BLaER1 treated with 17β-estradiol and CSF1 and Interleukin-3, amounts not matched to agents 10 nM and 100 nM (cell line): ENCODE results near the gene TPPP3.

Experiments used
- H3K27ac ChIP-seq, 11 experiments: shearing (Covaris generic); formaldehyde crosslinking; 2 replicates each; pipeline ENCODE4 v1.8.1; 2022
- H3K27me3 ChIP-seq, 11 experiments: shearing (Covaris generic); formaldehyde crosslinking; 2 replicates each; pipeline ENCODE4 v1.8.1; 2022
- H3K36me3 ChIP-seq, 11 experiments: shearing (Covaris generic); formaldehyde crosslinking; 2 replicates each; pipeline ENCODE4 v1.8.1; 2022
- H3K4me1 ChIP-seq, 10 experiments: shearing (Covaris generic); formaldehyde crosslinking; 2 replicates each; pipeline ENCODE4 v1.8.1; 2022
- H3K4me2 ChIP-seq, 11 experiments: shearing (Covaris generic); formaldehyde crosslinking; 2 replicates each; pipeline ENCODE4 v1.8.1; 2022
- H3K4me3 ChIP-seq, 10 experiments: shearing (Covaris generic); formaldehyde crosslinking; 2 replicates each; pipeline ENCODE4 v1.8.1; 2022
- H3K9ac ChIP-seq, 11 experiments: shearing (Covaris generic); formaldehyde crosslinking; 2 replicates each; pipeline ENCODE4 v1.8.1; 2022
- H3K9me3 ChIP-seq, 11 experiments: shearing (Covaris generic); formaldehyde crosslinking; replicated peaks in 1 of 11; 2 replicates each; pipeline ENCODE4 v1.8.1; 2022
- H4K20me1 ChIP-seq, 11 experiments: shearing (Covaris generic); formaldehyde crosslinking; 2 replicates each; pipeline ENCODE4 v1.8.1; 2022
- Cebpa-rat ChIP-seq, 11 experiments: shearing (Covaris generic); IDR thresholded peaks; 2 replicates each; pipeline ENCODE4 v1.8.1; 2022

TPPP3 gene

GRCh38 chr16:67393111-67393787, at the start of gene TPPP3:
Gene TPPP3 (minus strand): TSS chr16:67393498. CDS start chr16:67391111, 2,387 bp downstream.
- Histone ChIP-seq H3K27me3 (peaks cover 57 to 77% (median 65%) of the 10 kb centered on the region in 11 experiments), H3K9ac (peak within 1 kb of the TSS in 1 of 11 experiments; percentile 21; a peak in 1 of 22 replicates), H3K36me3 (no peaks in the 10 kb centered on the region), H3K9me3 (no peaks in the 10 kb centered on the region), H4K20me1 (peaks cover 11 to 69% (median 24%) of the 10 kb centered on the region in 11 experiments; a peak in 18 of 22 replicates), H3K4me3 (peak within 1 kb of the TSS in 4 of 10 experiments; percentile 19 to 35 (median 28); a peak in 6 of 20 replicates), H3K27ac (no peak within 1 kb of the TSS), H3K4me1 (peaks cover 21 to 89% (median 70%) of the 10 kb centered on the region in 10 experiments), H3K4me2 (peak within 1 kb of the TSS; percentile 26 to 94 (median 70); a peak in 19 of 22 replicates)
- no peak for TF ChIP-seq Cebpa-rat (IDR thresholded peaks at IDR 0.05)

GRCh38 chr16:67442581-67443255, 49.4 kb upstream of the TPPP3 start:
- Histone ChIP-seq H3K9ac (peak overlapping the region in 2 of 11 experiments; percentile 1 to 51; a peak in 3 of 22 replicates), H3K4me3 (no peak overlapping the region), H4K20me1 (peaks cover 75 to 100% (median 100%) of the 10 kb centered on the region in 11 experiments), H3K9me3 (no peaks in the 10 kb centered on the region), H3K4me2 (no peak overlapping the region), H3K4me1 (peaks cover 12 to 48% (median 15%) of the 10 kb centered on the region in 10 experiments; a peak in 18 of 20 replicates), H3K27me3 (no peaks in the 10 kb centered on the region), H3K36me3 (peaks cover 63 to 100% (median 100%) of the 10 kb centered on the region in 11 experiments), H3K27ac (no peak overlapping the region)
- TF ChIP-seq Cebpa-rat (IDR thresholded peaks at IDR 0.05) = no peak

- Histone ChIP-seq H3K27me3 (no peaks in the 10 kb centered on the region), H3K9me3 (no peaks in the 10 kb centered on the region), H3K36me3 (peaks cover 63 to 100% (median 100%) of the 10 kb centered on the region in 11 experiments), H3K4me2 (peak overlapping the region in 3 of 11 experiments; percentile 15 to 46 (median 26); a peak in 2 of 22 replicates), H3K27ac (no peak overlapping the region), H4K20me1 (peaks cover 68 to 100% (median 100%) of the 10 kb centered on the region in 11 experiments), H3K9ac (peak overlapping the region in 3 of 11 experiments; percentile 8 to 34 (median 27); a peak in 3 of 22 replicates), H3K4me1 (peaks cover 12 to 48% (median 19%) of the 10 kb centered on the region in 10 experiments; a peak in 19 of 20 replicates), H3K4me3 (no peak overlapping the region)
- no peak for TF ChIP-seq Cebpa-rat (IDR thresholded peaks at IDR 0.05)
Measured at GRCh38 chr16:67441907-67442306, 48.6 kb upstream of the TPPP3 start.

- H3K9me3 ChIP-seq = no peaks in the 10 kb centered on the region
- peaks cover 62 to 100% (median 100%) of the 10 kb centered on the region in 11 experiments for H4K20me1 ChIP-seq
- TF ChIP-seq Cebpa-rat (IDR thresholded peaks at IDR 0.05) = no peak
- H3K4me1 ChIP-seq = peaks cover 12 to 48% (median 22%) of the 10 kb centered on the region in 10 experiments; a peak in 19 of 20 replicates
- no peak overlapping the region for H3K27ac ChIP-seq
- no peak overlapping the region for H3K4me3 ChIP-seq
- no peaks in the 10 kb centered on the region for H3K27me3 ChIP-seq
- H3K9ac ChIP-seq = peak overlapping the region in 5 of 11 experiments; percentile 6 to 34 (median 27); a peak in 5 of 22 replicates
- peaks cover 69 to 100% (median 100%) of the 10 kb centered on the region in 11 experiments for H3K36me3 ChIP-seq
- H3K4me2 ChIP-seq = peak overlapping the region in 5 of 11 experiments; percentile 1 to 46 (median 26); a peak in 6 of 22 replicates
Measured at GRCh38 chr16:67441271-67441753, 48.0 kb upstream of the TPPP3 start.

- Histone ChIP-seq H3K4me1 (peaks cover 23 to 69% (median 38%) of the 10 kb centered on the region in 10 experiments), H3K36me3 (peaks cover 58 to 87% (median 81%) of the 10 kb centered on the region in 11 experiments), H3K4me2 (no peak overlapping the region; a peak in 1 of 22 replicates), H3K4me3 (no peak overlapping the region), H3K9me3 (no peaks in the 10 kb centered on the region), H3K9ac (0 out of 22 replicates have a peak overlapping the region, but pooled peaks of 1 of the 11 experiments have one; percentile 4), H3K27me3 (peaks cover 0 to 9% (median 5%) of the 10 kb centered on the region in 11 experiments; a peak in 9 of 22 replicates), H3K27ac (no peak overlapping the region), H4K20me1 (peaks cover 39 to 100% (median 97%) of the 10 kb centered on the region in 11 experiments)
- TF ChIP-seq Cebpa-rat (IDR thresholded peaks at IDR 0.05) = no peak
Measured at GRCh38 chr16:67438824-67439393, 45.6 kb upstream of the TPPP3 start.

- no peaks in the 10 kb centered on the region for H3K9me3 ChIP-seq
- peak overlapping the region in 2 of 11 experiments; percentile 9 to 17; a peak in 1 of 22 replicates for H3K9ac ChIP-seq
- peak in 1 of 11 experiments; percentile 48; a peak in 1 of 22 replicates for TF ChIP-seq Cebpa-rat (IDR thresholded peaks at IDR 0.05)
- peaks cover 34 to 100% (median 97%) of the 10 kb centered on the region in 11 experiments for H4K20me1 ChIP-seq
- no peak overlapping the region; a peak in 1 of 22 replicates for H3K4me2 ChIP-seq
- H3K4me3 ChIP-seq = no peak overlapping the region
- H3K4me1 ChIP-seq = peaks cover 23 to 75% (median 34%) of the 10 kb centered on the region in 10 experiments
- no peak overlapping the region for H3K27ac ChIP-seq
- peaks cover 54 to 82% (median 74%) of the 10 kb centered on the region in 11 experiments for H3K36me3 ChIP-seq
- H3K27me3 ChIP-seq = peaks cover 4 to 16% (median 11%) of the 10 kb centered on the region in 11 experiments; a peak in 19 of 22 replicates
Measured at GRCh38 chr16:67438098-67438791, 44.9 kb upstream of the TPPP3 start.

GRCh38 chr16:67437513-67437912, 44.2 kb upstream of the TPPP3 start:
- no peak for TF ChIP-seq Cebpa-rat (IDR thresholded peaks at IDR 0.05)
- Histone ChIP-seq H3K4me2 (no peak overlapping the region; a peak in 2 of 22 replicates), H3K9me3 (no peaks in the 10 kb centered on the region), H4K20me1 (peaks cover 34 to 100% (median 97%) of the 10 kb centered on the region in 11 experiments), H3K27me3 (peaks cover 11 to 23% (median 18%) of the 10 kb centered on the region in 11 experiments), H3K27ac (no peak overlapping the region), H3K4me1 (peaks cover 21 to 80% (median 32%) of the 10 kb centered on the region in 10 experiments), H3K4me3 (no peak overlapping the region), H3K9ac (peak overlapping the region in 2 of 11 experiments; percentile 9 to 17; a peak in 2 of 22 replicates), H3K36me3 (peaks cover 47 to 75% (median 67%) of the 10 kb centered on the region in 11 experiments)
